HG02623 (cell line): ENCODE results near the gene VPS72.
"Not testable (repeated sequence)": the region's sequence is repeated elsewhere in the genome, so short reads cannot be mapped to it uniquely, and the experiment has no call there.

ENCODE experiments used
- ATAC-seq: cut with Tn5 transposase; IDR thresholded peaks from one replicate; pipeline ENCODE4 v1.9.1; 2021; ENCODE audit warnings: moderate library complexity; ENCODE audit not compliant: unreplicated experiment

Gene VPS72

GRCh38 chr1:151189637-151190445 lies at the start of gene VPS72:
TSS of gene VPS72 (minus strand) at chr1:151190197. CDS start at chr1:151190121, 76 bp downstream.
- ATAC-seq: peak; percentile 79

GRCh38 chr1:151238467-151238739 lies 48.4 kb upstream of the VPS72 start:
- ATAC-seq: no peak

- no peak for ATAC-seq
Measured at GRCh38 chr1:151237678-151238466, 47.9 kb upstream of the VPS72 start.

GRCh38 chr1:151235235-151235634 lies 45.2 kb upstream of the VPS72 start:
- ATAC-seq: no peak

- no peak for ATAC-seq
Measured at GRCh38 chr1:151222130-151222529, 32.1 kb upstream of the VPS72 start.

- ATAC-seq: no peak
Measured at GRCh38 chr1:151221616-151222015, 31.6 kb upstream of the VPS72 start.

GRCh38 chr1:151213560-151213959 lies 23.6 kb upstream of the VPS72 start:
- no peak for ATAC-seq

- ATAC-seq: no peak
Measured at GRCh38 chr1:151211972-151212705, 22.1 kb upstream of the VPS72 start.

- no peak for ATAC-seq
Measured at GRCh38 chr1:151210830-151211229, 20.8 kb upstream of the VPS72 start.

GRCh38 chr1:151205381-151205965 lies 15.5 kb upstream of the VPS72 start:
- not testable (repeated sequence) for ATAC-seq

- ATAC-seq: no peak
Measured at GRCh38 chr1:151199873-151200581, 10.0 kb upstream of the VPS72 start.

- peak; percentile 88 for ATAC-seq
Measured at GRCh38 chr1:151198254-151199127, 8.5 kb upstream of the VPS72 start, which contains the start of gene PIP5K1A. TSS of gene PIP5K1A (plus strand) at chr1:151198552. CDS start at chr1:151198997, 445 bp downstream.

GRCh38 chr1:151197863-151198253 lies 7.9 kb upstream of the VPS72 start:
- ATAC-seq: no peak

- ATAC-seq: no peak
Measured at GRCh38 chr1:151196292-151196800, 6.3 kb upstream of the VPS72 start.

GRCh38 chr1:151194894-151195594 lies 5.0 kb upstream of the VPS72 start:
- not testable (repeated sequence) for ATAC-seq

GRCh38 chr1:151193856-151194255 lies 3.9 kb upstream of the VPS72 start:
- no peak for ATAC-seq

GRCh38 chr1:151193304-151193703 lies 3.3 kb upstream of the VPS72 start:
- ATAC-seq: no peak

- ATAC-seq: no peak
Measured at GRCh38 chr1:151192047-151192446, 2.0 kb upstream of the VPS72 start.

GRCh38 chr1:151188667-151189066 lies 1.3 kb downstream of the VPS72 start:
- ATAC-seq: not testable (repeated sequence)
